ENCODE measurements around the gene EXOG.

- TF ChIP-seq CTCF (IDR thresholded peaks at IDR 0.05; ENCODE audit: low read length), result no peak
- TF ChIP-seq EZH2 (IDR thresholded peaks at IDR 0.05; ENCODE audit: borderline replicate concordance, low read length), result no peak
Measured at GRCh38 chr3:38544926-38545325, 48.8 kb downstream of the EXOG start.

All from OCI-LY1 (cell line).